Muscle of back (tissue), 11 donors: Measurements from ENCODE around the gene NELFA. TPM values are rescaled to one million over a fixed set of nuclear protein-coding genes. Genes with fewer than 3 reads are reported as not detected.

Experiments used
- DNase-seq, 3 donors: peaks; one replicate each; pipeline versions ENCODE4 v3.0.0 to v3.0.0-alpha.2; 2013
- polyA plus RNA-seq, 10 donors: library from polyadenylated mRNA; unstranded; fragments of 120-200 nt; gene quantifications; one replicate each; pipeline ENCODE4 v1.2.1, GENCODE V29; 2013; ENCODE audit not compliant: insufficient read length in 10 of 10

Gene NELFA
- polyA plus RNA-seq, 10 donors = 16.8 to 25.6 (median 20.7) TPM

- DNase-seq = peak in 1 of 3 donors; percentile 57
Measured at GRCh38 chr4:1939664-1940509, 68.9 kb downstream of the NELFA start.

- DNase-seq = no peak
Measured at GRCh38 chr4:1938027-1938426, 70.7 kb downstream of the NELFA start.

- DNase-seq = no peak
Measured at GRCh38 chr4:1937550-1937949, 71.2 kb downstream of the NELFA start.

GRCh38 chr4:1933700-1934099, 75.1 kb downstream of the NELFA start:
- no peak for DNase-seq

GRCh38 chr4:1932736-1933135, 76.0 kb downstream of the NELFA start:
- no peak for DNase-seq

Other genes with a start within 250 kb of the NELFA start
- 10 to 100 TPM in 2 of 10 donors, 1 to 10 TPM in 4, under 1 TPM in 4; 0.56 to 15.4 (median 1.2) TPM for gene FGFR3, start 215.7 kb downstream of the NELFA start, polyA plus RNA-seq
- gene LETM1, start 152.8 kb downstream of the NELFA start, polyA plus RNA-seq = 10 to 100 TPM; 12.1 to 16.3 (median 14.7) TPM
- 10 to 100 TPM; 37.1 to 61.6 (median 49.4) TPM for gene NSD2, start 137.6 kb downstream of the NELFA start, polyA plus RNA-seq
- 1 to 10 TPM; 1.4 to 2.9 (median 2.3) TPM for gene NAT8L, start 50.4 kb upstream of the NELFA start, polyA plus RNA-seq
- gene HAUS3, start 233.1 kb upstream of the NELFA start, polyA plus RNA-seq = 10 to 100 TPM in 9 of 10 donors, 1 to 10 TPM in 1; 10.0 to 16.6 (median 14.0) TPM
- 1 to 10 TPM; 1.6 to 4.8 (median 2.4) TPM for gene POLN, start 233.1 kb upstream of the NELFA start, polyA plus RNA-seq